NK-92 treated with Interleukin-12 subunit alpha and Interleukin-12 subunit beta, amount 100 ng/mL, for 24 hours (cell line): ENCODE results near the gene PTPRN2.
"Not testable (repeated sequence)": the region's sequence is repeated elsewhere in the genome, so short reads cannot be mapped to it uniquely, and the experiment has no call there.

Experiments used
- DNase-seq: peaks from one replicate; lab custom pipeline; 2025; lab: John Stamatoyannopoulos, UW

The PTPRN2 gene

GRCh38 chr7:158419238-158419785, 168.3 kb downstream of the PTPRN2 start:
- no peak for DNase-seq

GRCh38 chr7:158418395-158418794, 169.2 kb downstream of the PTPRN2 start:
- DNase-seq, result not testable (repeated sequence)

- DNase-seq, result no peak
Observed at GRCh38 chr7:158416283-158416933, 171.2 kb downstream of the PTPRN2 start.

GRCh38 chr7:158415316-158415715, 172.3 kb downstream of the PTPRN2 start:
- DNase-seq, result no peak

GRCh38 chr7:158414486-158414961, 173.1 kb downstream of the PTPRN2 start:
- no peak for DNase-seq

- DNase-seq, result no peak
Observed at GRCh38 chr7:158414002-158414401, 173.6 kb downstream of the PTPRN2 start.

- no peak for DNase-seq
Observed at GRCh38 chr7:158411232-158411950, 176.2 kb downstream of the PTPRN2 start.

- DNase-seq, result no peak
Observed at GRCh38 chr7:158410720-158411119, 176.9 kb downstream of the PTPRN2 start.

- no peak for DNase-seq
Observed at GRCh38 chr7:158409816-158410330, 177.8 kb downstream of the PTPRN2 start.

- no peak for DNase-seq
Observed at GRCh38 chr7:158409120-158409519, 178.5 kb downstream of the PTPRN2 start.

- no peak for DNase-seq
Observed at GRCh38 chr7:158408318-158408920, 179.2 kb downstream of the PTPRN2 start.

GRCh38 chr7:158407581-158408317, 179.9 kb downstream of the PTPRN2 start:
- no peak for DNase-seq

- DNase-seq, result no peak
Observed at GRCh38 chr7:158406801-158407200, 180.8 kb downstream of the PTPRN2 start.

GRCh38 chr7:158406364-158406763, 181.3 kb downstream of the PTPRN2 start:
- DNase-seq, result no peak

GRCh38 chr7:158405771-158406170, 181.9 kb downstream of the PTPRN2 start:
- DNase-seq, result not testable (repeated sequence)

GRCh38 chr7:158405324-158405723, 182.3 kb downstream of the PTPRN2 start:
- no peak for DNase-seq

- DNase-seq, result no peak
Observed at GRCh38 chr7:158404031-158404761, 183.4 kb downstream of the PTPRN2 start.

GRCh38 chr7:158403013-158403821, 184.4 kb downstream of the PTPRN2 start:
- no peak for DNase-seq

- no peak for DNase-seq
Observed at GRCh38 chr7:158402471-158402870, 185.2 kb downstream of the PTPRN2 start.

- DNase-seq, result no peak
Observed at GRCh38 chr7:158401826-158402225, 185.8 kb downstream of the PTPRN2 start.
